UCSD-AML1 (cell line): ENCODE results near the gene C1orf21.

Experiments
- DNase-seq: peaks from one replicate; lab custom pipeline; 2025; ENCODE audit not compliant: unreplicated experiment; lab: John Stamatoyannopoulos, UW

C1orf21 gene

GRCh38 chr1:184510110-184510509, 123.3 kb downstream of the C1orf21 start:
- DNase-seq: no peak

GRCh38 chr1:184512724-184513123, 125.9 kb downstream of the C1orf21 start:
- no peak for DNase-seq

- no peak for DNase-seq
Observed at GRCh38 chr1:184513421-184513820, 126.6 kb downstream of the C1orf21 start.

GRCh38 chr1:184513966-184514365, 127.1 kb downstream of the C1orf21 start:
- no peak for DNase-seq

GRCh38 chr1:184514447-184514846, 127.6 kb downstream of the C1orf21 start:
- no peak for DNase-seq

GRCh38 chr1:184517130-184517529, 130.3 kb downstream of the C1orf21 start:
- DNase-seq: no peak

GRCh38 chr1:184518736-184519357, 132.0 kb downstream of the C1orf21 start:
- DNase-seq: no peak

- no peak for DNase-seq
Observed at GRCh38 chr1:184520336-184520735, 133.5 kb downstream of the C1orf21 start.

GRCh38 chr1:184524248-184524647, 137.4 kb downstream of the C1orf21 start:
- DNase-seq: no peak

GRCh38 chr1:184527402-184527801, 140.6 kb downstream of the C1orf21 start:
- no peak for DNase-seq

GRCh38 chr1:184530226-184530625, 143.4 kb downstream of the C1orf21 start:
- no peak for DNase-seq

GRCh38 chr1:184531296-184531695, 144.5 kb downstream of the C1orf21 start:
- no peak for DNase-seq

GRCh38 chr1:184532199-184532598, 145.4 kb downstream of the C1orf21 start:
- DNase-seq: no peak

GRCh38 chr1:184533049-184533448, 146.2 kb downstream of the C1orf21 start:
- no peak for DNase-seq

GRCh38 chr1:184533915-184534314, 147.1 kb downstream of the C1orf21 start:
- no peak for DNase-seq

- no peak for DNase-seq
Observed at GRCh38 chr1:184534690-184535089, 147.9 kb downstream of the C1orf21 start.

- DNase-seq: no peak
Observed at GRCh38 chr1:184535191-184535970, 148.6 kb downstream of the C1orf21 start.

- no peak for DNase-seq
Observed at GRCh38 chr1:184536246-184536985, 149.6 kb downstream of the C1orf21 start.

- no peak for DNase-seq
Observed at GRCh38 chr1:184539580-184539979, 152.8 kb downstream of the C1orf21 start.

- DNase-seq: no peak
Observed at GRCh38 chr1:184541537-184542152, 154.8 kb downstream of the C1orf21 start.

GRCh38 chr1:184542291-184542690, 155.5 kb downstream of the C1orf21 start:
- DNase-seq: no peak
